GM12874 (cell line): ENCODE results near the gene GTF2H3.

ENCODE experiments used
- CTCF ChIP-seq: IDR thresholded peaks from 2 replicates; pipeline ENCODE4 v1.5.1; 2011; ENCODE audit warnings: low read depth, mild to moderate bottlenecking, control low read depth, low read length, moderate library complexity; ENCODE audit not compliant: insufficient read depth

GTF2H3 gene

GRCh38 chr12:123601602-123602489 is 31.8 kb upstream of the GTF2H3 start, which contains the start of gene DDX55:
DDX55 (plus strand) TSS chr12:123602099; CDS start chr12:123602149, 50 bp downstream.
- TF ChIP-seq CTCF = no peak

GRCh38 chr12:123602651-123603195 is 30.9 kb upstream of the GTF2H3 start:
- TF ChIP-seq CTCF = no peak

GRCh38 chr12:123607756-123608155 is 25.9 kb upstream of the GTF2H3 start:
- no peak for TF ChIP-seq CTCF

GRCh38 chr12:123608182-123608581 is 25.4 kb upstream of the GTF2H3 start:
- TF ChIP-seq CTCF = no peak

- no peak for TF ChIP-seq CTCF
These were observed 19.5 kb upstream of the GTF2H3 start for GRCh38 chr12:123614110-123614509.

- no peak for TF ChIP-seq CTCF
These were observed 19.1 kb upstream of the GTF2H3 start for GRCh38 chr12:123614531-123614930.

GRCh38 chr12:123617144-123617543 is 16.5 kb upstream of the GTF2H3 start:
- TF ChIP-seq CTCF = no peak
